ENCODE data around the gene TRAPPC10.
"Not testable (repeated sequence)": the region's sequence is repeated elsewhere in the genome, so short reads cannot be mapped to it uniquely, and the experiment has no call there.

The TRAPPC10 gene

DNA sequence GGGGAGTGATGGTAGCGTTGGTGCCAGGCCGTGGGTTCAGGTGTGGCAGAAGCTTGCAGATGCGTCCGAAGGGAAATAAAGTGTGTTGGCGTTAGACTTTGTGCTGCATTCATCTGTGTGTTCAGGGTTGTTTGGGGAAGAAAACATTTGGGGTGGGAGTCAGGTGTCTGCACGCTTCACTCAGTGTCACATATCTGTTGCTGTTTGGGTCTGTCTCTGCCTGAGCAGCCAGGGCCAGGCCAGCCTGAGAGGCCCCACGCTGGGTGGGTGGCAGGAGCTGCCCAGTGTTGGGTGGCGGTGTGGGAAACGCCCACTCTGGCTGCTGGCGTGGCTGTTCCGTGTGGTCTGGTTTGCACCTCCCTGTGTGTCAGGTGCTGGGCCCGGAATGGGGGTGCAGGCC lies 133.5 kb downstream of the TRAPPC10 start:
- not testable (repeated sequence) for DNase-seq (ENCODE audit: low spot score)

DNA sequence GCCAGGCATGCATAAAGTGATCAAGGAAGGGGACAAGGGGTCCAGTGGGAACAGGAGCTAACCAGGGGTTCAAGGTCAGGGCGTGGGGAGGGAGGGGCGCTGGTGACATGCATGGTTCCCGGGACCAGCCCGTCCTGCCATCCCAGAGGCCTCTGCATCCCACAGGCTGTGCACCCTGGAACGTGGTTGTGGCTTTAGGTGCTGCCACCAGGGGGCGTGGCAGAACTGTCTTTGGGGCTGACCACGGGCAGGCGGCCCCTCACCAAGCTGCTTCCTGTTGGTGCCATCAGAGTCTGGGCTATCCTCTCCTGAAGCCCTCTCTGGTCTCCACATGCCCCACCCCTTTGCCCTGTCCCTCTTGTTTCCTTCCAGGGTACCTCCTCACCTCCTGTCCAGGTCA lies 135.0 kb downstream of the TRAPPC10 start:
- not testable (repeated sequence) for DNase-seq (ENCODE audit: low spot score)

- not testable (repeated sequence) for DNase-seq (ENCODE audit: low spot score)
Measured at GRCh38 chr21:44150255-44150654, 138.1 kb downstream of the TRAPPC10 start.

DNA sequence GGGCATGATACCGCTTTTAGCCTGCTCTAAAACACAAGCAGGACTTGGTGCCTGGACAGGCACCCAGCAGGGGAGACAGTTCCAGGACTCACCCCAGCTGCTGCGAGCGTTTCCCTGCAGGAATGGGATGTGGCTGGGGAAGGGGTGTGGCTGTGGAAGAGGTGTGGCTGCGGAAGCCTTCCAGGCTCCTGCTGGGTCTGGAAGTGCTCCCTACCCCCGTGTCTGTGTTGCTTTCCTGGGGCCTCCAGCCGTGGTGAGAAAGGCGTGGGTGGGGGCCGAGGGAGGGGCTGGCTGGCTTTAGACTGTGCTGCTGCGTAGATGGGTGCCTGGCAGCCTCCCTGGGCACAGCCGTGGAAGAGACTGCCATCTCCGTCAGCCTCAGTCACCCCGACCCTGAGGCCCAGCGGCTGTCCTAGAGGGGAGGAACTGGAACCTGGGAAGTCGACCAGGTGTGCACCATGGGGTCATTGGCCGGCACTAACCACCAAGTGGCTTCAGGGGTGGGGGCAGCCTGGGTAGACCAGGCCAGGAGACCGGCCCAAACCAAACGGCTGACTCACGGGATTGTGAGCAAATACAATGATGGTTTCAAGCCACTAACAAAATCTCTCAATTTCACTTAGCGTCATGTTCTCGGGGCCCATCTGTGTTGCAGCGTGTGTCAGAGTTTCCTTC lies 141.2 kb downstream of the TRAPPC10 start:
- DNase-seq (ENCODE audit: low spot score): not testable (repeated sequence)

- DNase-seq (ENCODE audit: low spot score): not testable (repeated sequence)
Measured at GRCh38 chr21:44153889-44154228, 141.8 kb downstream of the TRAPPC10 start.

GRCh38 chr21:44154816-44155230 lies 142.7 kb downstream of the TRAPPC10 start:
- DNase-seq (ENCODE audit: low spot score): not testable (repeated sequence)

DNA sequence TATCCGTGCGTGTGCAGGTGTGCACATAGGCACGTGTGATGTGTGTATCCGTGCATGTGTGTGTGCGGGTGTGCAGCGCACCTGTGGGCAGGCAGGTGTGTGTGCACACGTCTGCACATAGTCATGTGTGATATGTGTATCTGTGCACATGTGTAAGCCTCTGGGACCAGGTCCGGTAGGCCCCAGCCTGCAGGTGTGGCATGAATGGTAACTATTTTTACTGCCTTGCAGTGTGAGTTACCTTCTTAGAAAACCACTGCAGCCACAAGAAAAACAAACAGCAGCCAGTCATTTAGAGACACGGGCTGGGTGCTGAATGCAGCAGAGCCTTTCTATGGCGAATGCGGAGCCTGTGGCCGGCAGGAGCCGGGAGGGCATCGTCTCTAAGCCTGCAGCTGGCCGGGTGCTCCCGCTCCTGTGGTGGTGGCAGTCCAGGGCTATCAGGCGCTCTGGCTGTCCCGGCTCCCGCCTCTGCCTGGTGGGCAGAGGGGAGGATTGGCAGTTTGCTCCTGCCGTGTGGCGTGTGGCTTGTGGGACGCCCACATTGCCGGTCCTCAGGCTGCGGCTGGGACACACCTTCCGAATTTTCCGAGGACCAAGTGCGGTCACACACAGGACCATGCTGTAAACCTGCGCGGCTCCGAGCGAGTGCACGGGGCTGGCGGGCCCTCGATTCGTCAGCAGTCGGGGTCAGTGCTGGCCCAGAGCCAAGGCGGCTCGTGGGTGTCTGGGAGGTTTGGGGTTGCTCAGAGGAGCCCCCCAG lies 143.3 kb downstream of the TRAPPC10 start:
- DNase-seq (ENCODE audit: low spot score): peak; percentile 0

DNA sequence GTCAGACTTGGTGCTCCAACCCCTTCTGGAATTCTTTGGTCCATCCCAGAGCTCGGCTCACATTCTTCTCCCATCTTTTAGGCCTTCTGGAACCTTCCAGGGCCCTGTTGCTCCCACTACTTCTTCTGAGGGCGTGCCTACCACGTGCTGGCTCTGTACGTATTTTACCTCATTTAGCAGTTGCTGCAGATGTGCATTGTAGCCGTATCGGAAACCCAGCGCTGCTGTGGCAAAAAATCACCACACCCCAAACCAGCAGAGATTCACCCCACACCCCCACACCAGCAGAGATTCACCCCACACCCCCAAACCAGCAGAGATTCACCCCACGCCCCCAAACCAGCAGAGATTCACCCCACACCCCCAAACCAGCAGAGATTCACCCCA lies 143.9 kb downstream of the TRAPPC10 start:
- not testable (repeated sequence) for DNase-seq (ENCODE audit: low spot score)
